ENCODE results near the gene GAS2L2. TPM values are rescaled to one million over a fixed set of nuclear protein-coding genes. Genes with fewer than 3 reads are reported as not detected.

The GAS2L2 gene
- total and polyA plus RNA-seq, 2 donors (not counting 1 experiment from before 2014, with no cell fraction given) = 0.09 to 0.17 TPM

- no peak for TF ChIP-seq EZH2 (IDR thresholded peaks at IDR 0.05; ENCODE audit: borderline replicate concordance, insufficient read depth, low read depth, low read length, poor library complexity, severe bottlenecking)
- TF ChIP-seq, protein P1, sequence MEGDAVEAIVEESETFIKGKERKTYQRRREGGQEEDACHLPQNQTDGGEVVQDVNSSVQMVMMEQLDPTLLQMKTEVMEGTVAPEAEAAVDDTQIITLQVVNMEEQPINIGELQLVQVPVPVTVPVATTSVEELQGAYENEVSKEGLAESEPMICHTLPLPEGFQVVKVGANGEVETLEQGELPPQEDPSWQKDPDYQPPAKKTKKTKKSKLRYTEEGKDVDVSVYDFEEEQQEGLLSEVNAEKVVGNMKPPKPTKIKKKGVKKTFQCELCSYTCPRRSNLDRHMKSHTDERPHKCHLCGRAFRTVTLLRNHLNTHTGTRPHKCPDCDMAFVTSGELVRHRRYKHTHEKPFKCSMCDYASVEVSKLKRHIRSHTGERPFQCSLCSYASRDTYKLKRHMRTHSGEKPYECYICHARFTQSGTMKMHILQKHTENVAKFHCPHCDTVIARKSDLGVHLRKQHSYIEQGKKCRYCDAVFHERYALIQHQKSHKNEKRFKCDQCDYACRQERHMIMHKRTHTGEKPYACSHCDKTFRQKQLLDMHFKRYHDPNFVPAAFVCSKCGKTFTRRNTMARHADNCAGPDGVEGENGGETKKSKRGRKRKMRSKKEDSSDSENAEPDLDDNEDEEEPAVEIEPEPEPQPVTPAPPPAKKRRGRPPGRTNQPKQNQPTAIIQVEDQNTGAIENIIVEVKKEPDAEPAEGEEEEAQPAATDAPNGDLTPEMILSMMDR (IDR thresholded peaks at IDR 0.05) = no peak
- Mint-ChIP-seq H3K27ac (peak overlapping the region; percentile 92), H3K9me3 (ENCODE audit: insufficient read depth) (no peaks in the 10 kb centered on the region), H3K4me3 (peak overlapping the region; percentile 64), H3K4me1 (peaks cover 21% of the 10 kb centered on the region), H3K27me3 (no peaks in the 10 kb centered on the region)
- DNase-seq = peak; percentile 53
- H3K27ac ChIP-seq (ENCODE audit: low read length in 2 of 2) = peak overlapping the region; percentile 49 to 83
- no peaks in the 10 kb centered on the region for H3K36me3 ChIP-seq (replicated peaks in 1 of 2; ENCODE audit: control extremely low read depth in 1 of 2, control insufficient read depth in 1 of 2, extremely low read depth in 1 of 2, insufficient read depth in 2 of 2, low read length in 1 of 2)
- H3K4me2 ChIP-seq (replicated peaks; ENCODE audit: low read depth, low read length, poor library complexity, severe bottlenecking) = peak overlapping the region; percentile 66
- H3K4me1 ChIP-seq (ENCODE audit: control insufficient read depth in 2 of 2, insufficient read depth in 2 of 2, low read length in 2 of 2) = peaks cover 19 to 21% of the 10 kb centered on the region in 2 donors
- H3K79me2 ChIP-seq (ENCODE audit: control insufficient read depth, insufficient read depth, low read length) = no peaks in the 10 kb centered on the region
- WGBS (ENCODE audit: insufficient coverage) = 0% methylated on average over 1 of the region's 9 CpGs
- peak; percentile 67 for ATAC-seq (ENCODE audit: low read depth)
- peak overlapping the region in 1 of 5 experiments; percentile 9 for H3K4me3 ChIP-seq (ENCODE audit: control extremely low read depth in 1 of 5, extremely low read depth in 1 of 5, insufficient read depth in 1 of 5, low read depth in 2 of 5, low read length in 4 of 5)
- no peaks in the 10 kb centered on the region for H4K20me1 ChIP-seq (ENCODE audit: control insufficient read depth, insufficient read depth, low read length, poor library complexity, severe bottlenecking)
- POLR2A ChIA-PET = interaction anchor here (1.0 kb wide), 1 partner anchor 37 kb away, joined by 5 read pairs; no protein-coding TSS in a partner anchor
- CTCF ChIA-PET = interaction anchor here (0.6 to 2.2 kb wide), 6 partner anchors 34 to 1803 kb away, joined by 3 to 34 read pairs (median 4); no protein-coding TSS in a partner anchor
- H3K9ac ChIP-seq (ENCODE audit: low read length) = no peak overlapping the region
- peak overlapping the region; percentile 85 for H2AFZ ChIP-seq (ENCODE audit: insufficient read depth, low read depth, low read length, poor library complexity, severe bottlenecking)
- peaks cover 0 to 17% (median 5%) of the 10 kb centered on the region in 4 experiments for H3K27me3 ChIP-seq (replicated peaks in 1 of 4; ENCODE audit: control extremely low read depth in 1 of 4, control insufficient read depth in 3 of 4, insufficient read depth in 4 of 4, low read length in 3 of 4)
- intact Hi-C loops (cut with micrococcal nuclease) = loop anchor here (5.0 to 10.0 kb wide), 2 partner anchors 187 to 559 kb away; partner anchors contain the start of gene SLFN5
- no peaks in the 10 kb centered on the region for H3K9me3 ChIP-seq (ENCODE audit: control extremely low read depth in 1 of 3, control insufficient read depth in 2 of 3, insufficient read depth in 1 of 3, low read length in 2 of 3)
Measured at GRCh38 chr17:35801583-35802224, 48.7 kb upstream of the GAS2L2 start.

DNA sequence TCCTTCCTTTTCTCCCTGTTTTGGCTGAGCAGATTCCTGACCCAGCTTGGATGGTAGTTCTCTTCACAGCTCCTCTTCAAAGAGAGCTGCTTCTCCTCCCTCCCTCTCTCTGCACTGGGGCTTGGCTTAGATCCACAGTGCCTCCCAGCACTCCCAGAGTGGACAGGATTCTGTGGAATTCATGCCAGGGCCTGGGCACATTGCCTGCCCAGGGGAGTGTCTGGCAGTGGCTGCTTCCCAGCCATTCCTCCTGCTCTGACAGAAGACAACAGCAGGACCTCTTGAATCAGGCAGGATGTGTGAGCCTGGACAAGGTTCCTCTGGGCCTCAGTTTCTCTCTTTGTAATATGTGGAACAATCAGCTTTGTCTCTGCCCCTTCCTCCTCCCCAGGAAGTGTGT, 46.9 kb upstream of the GAS2L2 start:
- peaks cover 27 to 28% of the 10 kb centered on the region in 2 donors for H3K4me1 ChIP-seq (ENCODE audit: control insufficient read depth in 2 of 2, insufficient read depth in 2 of 2, low read length in 2 of 2)
- TF ChIP-seq, protein P1 (IDR thresholded peaks at IDR 0.05) = no peak
- TF ChIP-seq EZH2 (IDR thresholded peaks at IDR 0.05; ENCODE audit: borderline replicate concordance, insufficient read depth, low read depth, low read length, poor library complexity, severe bottlenecking) = no peak
- H3K9me3 ChIP-seq (ENCODE audit: control extremely low read depth in 1 of 3, control insufficient read depth in 2 of 3, insufficient read depth in 1 of 3, low read length in 2 of 3) = no peaks in the 10 kb centered on the region
- peaks cover 0 to 33% (median 15%) of the 10 kb centered on the region in 4 experiments for H3K27me3 ChIP-seq (replicated peaks in 1 of 4; ENCODE audit: control extremely low read depth in 1 of 4, control insufficient read depth in 3 of 4, insufficient read depth in 4 of 4, low read length in 3 of 4)
- peaks cover 31% of the 10 kb centered on the region for H3K4me1 Mint-ChIP-seq
- no peak for DNase-seq
- peak overlapping the region; percentile 21 for H3K27ac Mint-ChIP-seq
- intact Hi-C loops (cut with micrococcal nuclease) = loop anchor here (5.0 to 10.0 kb wide), 2 partner anchors 185 to 558 kb away; partner anchors contain the start of gene SLFN5
- no peak overlapping the region for H3K4me3 ChIP-seq (ENCODE audit: control extremely low read depth in 1 of 5, extremely low read depth in 1 of 5, insufficient read depth in 1 of 5, low read depth in 2 of 5, low read length in 4 of 5)
- ChIA-PET CTCF (interaction anchor here (1.1 to 3.2 kb wide), 5 partner anchors 9 to 53 kb away, joined by 3 to 23 read pairs (median 5); partner anchors contain the start of gene TAF15), POLR2A (interaction anchor here (1.6 kb wide), 1 partner anchor 9 kb away, joined by 7 read pairs; the partner anchor contains the start of gene TAF15)
- H3K79me2 ChIP-seq (ENCODE audit: control insufficient read depth, insufficient read depth, low read length) = no peaks in the 10 kb centered on the region
- no peak overlapping the region for H3K4me3 Mint-ChIP-seq
- no peak for ATAC-seq (ENCODE audit: low read depth)
- no peak overlapping the region for H2AFZ ChIP-seq (ENCODE audit: insufficient read depth, low read depth, low read length, poor library complexity, severe bottlenecking)
- no peak overlapping the region for H3K27ac ChIP-seq (ENCODE audit: low read length in 2 of 2)
- H3K36me3 ChIP-seq (replicated peaks in 1 of 2; ENCODE audit: control extremely low read depth in 1 of 2, control insufficient read depth in 1 of 2, extremely low read depth in 1 of 2, insufficient read depth in 2 of 2, low read length in 1 of 2) = no peaks in the 10 kb centered on the region
- H3K27me3 Mint-ChIP-seq = peaks cover 11% of the 10 kb centered on the region
- no peak overlapping the region for H3K9ac ChIP-seq (ENCODE audit: low read length)
- H3K9me3 Mint-ChIP-seq (ENCODE audit: insufficient read depth) = no peaks in the 10 kb centered on the region
- no peak overlapping the region for H3K4me2 ChIP-seq (replicated peaks; ENCODE audit: low read depth, low read length, poor library complexity, severe bottlenecking)
- no peaks in the 10 kb centered on the region for H4K20me1 ChIP-seq (ENCODE audit: control insufficient read depth, insufficient read depth, low read length, poor library complexity, severe bottlenecking)
